Anterior cingulate cortex (tissue), 58 donors: ENCODE data around the gene GNAI1.

ENCODE experiments used
- DNase-seq, 58 donors: peaks; one replicate each; lab custom pipeline; 2025; lab: John Stamatoyannopoulos, UW

The GNAI1 gene

DNA sequence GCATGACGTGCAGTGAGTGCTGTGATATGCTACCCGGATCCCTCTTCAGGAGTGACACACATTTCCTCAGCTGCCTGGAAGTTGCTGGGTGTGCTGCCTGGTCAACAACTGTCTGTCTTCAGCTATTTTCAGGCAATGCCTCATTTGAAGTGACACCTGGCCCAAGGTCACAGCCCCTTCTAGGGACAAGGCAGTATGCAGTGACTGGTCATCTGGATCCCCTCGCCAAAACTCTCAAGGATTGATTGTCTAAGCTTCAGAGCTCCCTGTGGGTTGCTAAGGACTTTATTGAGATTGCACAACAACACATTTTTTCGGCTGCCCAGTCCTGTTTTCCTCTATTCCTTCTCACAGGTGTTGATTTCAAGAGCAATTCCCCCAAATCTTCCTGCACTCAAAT is 108.8 kb downstream of the GNAI1 start:
- no peak for DNase-seq

DNA sequence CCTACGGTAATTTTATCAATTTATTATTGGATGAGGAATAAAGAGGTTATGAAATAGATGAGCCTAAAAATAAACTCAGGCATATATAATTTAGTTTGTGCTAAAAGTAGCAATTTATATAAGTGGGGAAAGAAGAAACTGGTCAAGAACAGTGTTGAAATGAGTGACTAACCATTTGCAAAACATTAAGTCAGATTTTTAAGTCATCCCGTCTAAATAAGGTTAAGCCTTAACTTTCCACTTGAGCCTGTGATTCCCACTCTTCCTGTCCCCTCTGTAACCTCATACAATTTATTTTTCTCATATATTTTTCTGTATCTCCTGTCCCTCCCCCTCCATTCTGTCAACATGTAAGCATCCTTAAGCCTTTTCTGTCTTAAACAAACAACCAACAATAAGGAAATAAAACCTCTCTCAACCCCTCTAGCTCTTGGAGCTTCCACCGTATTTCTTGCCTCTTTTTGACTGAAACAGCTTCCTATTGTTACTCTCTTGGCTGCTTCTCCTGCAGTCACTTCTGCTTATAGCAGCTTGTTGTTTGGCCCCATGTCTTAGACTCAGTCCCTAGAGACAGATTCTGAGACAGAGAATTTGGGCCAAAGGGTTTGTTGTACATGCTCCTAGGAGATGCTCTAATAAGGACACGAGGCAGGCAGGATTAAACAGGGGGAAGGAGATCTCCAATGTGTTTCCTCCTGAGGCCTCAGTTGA is 109.7 kb downstream of the GNAI1 start:
- DNase-seq, result no peak

DNA sequence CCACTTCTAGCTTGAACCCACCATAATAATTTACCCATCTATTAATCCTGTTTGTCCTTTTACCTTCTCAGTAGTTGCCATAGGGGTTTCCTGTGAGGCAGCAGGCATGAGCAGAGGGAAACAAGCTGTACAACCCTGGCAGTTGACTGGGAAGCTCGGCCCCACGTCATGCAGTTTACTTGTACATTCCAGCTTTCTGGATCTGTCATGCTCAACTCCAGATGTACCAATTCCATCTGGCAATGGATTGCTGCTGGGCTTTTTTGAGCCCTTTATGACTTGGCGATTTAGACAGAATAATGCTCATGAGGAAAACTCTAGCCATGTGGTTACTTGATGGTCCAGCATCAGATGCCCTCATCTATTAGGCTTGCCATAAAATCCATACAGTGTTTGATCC is 112.5 kb downstream of the GNAI1 start:
- DNase-seq, result no peak

DNA sequence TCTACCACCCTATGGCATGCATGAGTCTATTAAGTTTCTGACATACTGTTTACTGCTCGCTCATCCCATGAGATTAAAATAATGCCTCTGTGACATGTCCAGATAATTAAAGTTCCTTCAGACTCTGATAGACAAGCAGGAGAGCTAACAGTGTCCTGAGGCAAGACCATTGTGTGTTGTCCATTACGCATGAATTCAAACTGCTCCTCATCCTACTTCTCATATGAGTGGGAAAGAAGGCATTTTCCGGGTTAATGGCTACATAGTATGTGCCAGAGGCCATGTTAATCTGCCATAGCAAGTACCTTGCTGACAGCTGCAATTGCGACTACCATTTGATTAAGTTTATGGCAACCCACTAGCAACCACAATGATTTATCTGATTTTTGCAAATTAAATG is 113.3 kb downstream of the GNAI1 start:
- no peak for DNase-seq

DNA sequence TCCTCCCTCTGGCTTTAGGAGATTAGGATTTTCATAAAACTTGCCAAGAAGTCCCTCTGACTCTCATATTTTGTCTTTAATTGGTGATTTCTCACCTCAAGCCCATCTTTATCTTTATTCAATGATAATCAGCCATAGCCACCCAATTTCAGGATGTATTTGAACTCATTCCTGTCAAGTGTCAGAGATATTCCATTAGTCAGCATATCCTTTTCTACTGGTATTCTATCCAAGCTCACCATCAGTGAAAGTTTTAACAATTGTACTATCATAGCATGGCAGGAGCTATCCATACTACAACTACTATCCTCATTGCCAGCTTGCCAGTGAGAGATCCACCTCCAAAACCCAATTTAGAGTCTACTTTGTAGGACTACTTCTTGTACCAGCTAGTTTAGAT is 114.6 kb downstream of the GNAI1 start:
- DNase-seq, result no peak

DNA sequence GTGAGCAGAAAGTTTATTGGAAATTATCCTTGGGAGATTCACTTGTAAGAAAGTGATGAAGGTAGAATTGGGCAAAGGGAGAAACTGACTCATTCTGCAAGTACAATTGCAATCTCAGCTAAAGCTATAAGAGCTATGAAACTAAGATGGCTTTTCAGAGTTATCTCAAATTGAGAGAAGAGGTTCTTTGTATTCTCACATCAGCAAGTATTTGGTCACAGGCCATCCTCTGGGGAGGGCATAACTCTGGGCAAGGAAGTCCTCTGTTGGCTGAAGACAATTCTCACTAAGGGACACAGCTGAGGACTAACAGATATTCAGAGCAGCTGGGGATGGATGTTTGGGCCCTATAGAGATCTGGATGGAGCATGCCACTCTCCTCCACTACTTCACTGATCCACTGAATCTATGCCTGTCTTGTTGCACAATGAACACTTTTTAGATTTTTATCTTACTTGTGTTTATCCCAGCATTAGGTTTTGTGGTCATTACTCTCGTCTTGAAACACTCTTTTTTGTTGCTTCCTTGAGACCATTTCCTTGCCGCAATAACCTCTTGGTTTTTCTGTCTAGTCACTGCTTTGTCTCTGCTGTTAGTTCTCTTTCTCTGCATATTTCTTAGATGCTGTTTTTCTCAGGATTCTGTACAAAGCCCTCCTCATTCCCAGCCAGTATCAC is 115.1 kb downstream of the GNAI1 start:
- peak in 3 of 58 donors; percentile 5 to 10 (median 7) for DNase-seq

DNA sequence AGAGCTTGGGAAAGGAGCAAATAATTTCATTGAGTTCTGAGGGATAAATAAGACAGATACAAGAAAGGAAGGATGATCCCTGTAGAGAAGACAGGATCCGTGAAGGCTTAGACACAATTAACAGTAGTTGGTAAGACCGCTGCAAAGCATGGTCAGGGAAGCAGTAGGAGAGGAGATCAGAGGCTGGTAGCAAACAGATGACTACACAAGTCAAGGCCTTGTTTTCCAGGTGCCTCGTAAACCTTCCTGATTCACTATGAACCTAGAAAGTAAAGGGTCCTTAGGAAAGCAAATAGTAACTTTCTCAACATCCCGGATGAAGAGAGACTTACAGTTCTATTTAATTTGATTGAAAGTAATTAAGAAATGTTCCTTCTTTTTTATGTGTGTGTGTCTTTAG is 118.6 kb downstream of the GNAI1 start:
- DNase-seq, result no peak

DNA sequence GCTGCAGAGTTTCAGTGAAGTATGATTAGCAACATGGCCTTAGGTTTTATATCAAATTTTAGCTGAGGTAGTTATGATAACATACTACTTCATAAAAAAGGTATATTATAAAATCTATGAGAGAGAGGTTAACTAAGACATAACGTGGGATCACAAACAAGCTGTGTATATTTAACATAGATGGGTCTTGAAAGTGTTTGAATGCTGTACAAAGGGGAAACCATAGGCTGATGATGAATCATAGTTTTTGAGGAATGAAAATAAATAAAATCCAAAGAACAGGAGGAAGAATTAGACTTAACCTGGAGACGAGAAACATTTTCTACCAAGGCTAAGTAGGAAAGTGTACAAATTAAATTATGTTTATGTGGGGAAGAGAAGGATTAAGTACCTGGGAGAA is 119.0 kb downstream of the GNAI1 start:
- DNase-seq, result no peak

DNA sequence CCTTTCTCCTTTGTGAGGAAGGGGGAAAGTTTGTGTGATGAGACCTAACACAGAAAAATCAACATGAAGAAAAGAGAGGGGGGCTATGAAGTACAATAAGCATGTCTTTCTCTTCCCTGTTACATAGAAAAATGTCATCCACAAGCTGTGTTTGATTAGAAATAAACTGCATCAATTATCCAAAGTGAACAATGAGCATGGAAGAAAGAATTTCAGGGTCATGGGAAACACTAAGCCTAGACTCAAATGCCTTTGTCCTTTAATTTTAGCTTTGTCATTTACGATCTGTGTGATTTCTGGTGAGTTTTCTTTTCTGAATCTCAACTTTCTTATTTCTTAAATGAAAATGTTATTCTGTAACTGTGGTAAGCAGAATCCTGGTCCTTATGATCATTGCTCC is 121.0 kb downstream of the GNAI1 start:
- DNase-seq, result no peak

DNA sequence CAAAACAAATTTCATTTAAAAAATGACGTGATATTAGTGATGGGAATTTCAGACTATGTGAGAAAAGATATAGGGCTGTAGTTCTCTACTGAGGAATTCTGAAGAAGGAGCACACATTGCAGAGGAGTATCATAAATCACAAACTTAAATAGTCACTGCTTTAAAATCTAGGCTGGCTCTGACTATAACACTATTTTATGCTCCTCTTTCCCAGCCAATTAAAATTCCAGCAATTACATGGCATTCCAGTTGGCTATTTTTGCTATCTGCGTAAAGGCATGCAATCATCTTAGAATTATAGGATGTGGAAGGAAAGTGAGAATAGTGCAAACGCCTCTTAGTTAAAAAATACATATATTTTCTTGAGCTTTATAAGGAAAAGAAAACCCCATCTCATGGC is 123.1 kb downstream of the GNAI1 start:
- no peak for DNase-seq

DNA sequence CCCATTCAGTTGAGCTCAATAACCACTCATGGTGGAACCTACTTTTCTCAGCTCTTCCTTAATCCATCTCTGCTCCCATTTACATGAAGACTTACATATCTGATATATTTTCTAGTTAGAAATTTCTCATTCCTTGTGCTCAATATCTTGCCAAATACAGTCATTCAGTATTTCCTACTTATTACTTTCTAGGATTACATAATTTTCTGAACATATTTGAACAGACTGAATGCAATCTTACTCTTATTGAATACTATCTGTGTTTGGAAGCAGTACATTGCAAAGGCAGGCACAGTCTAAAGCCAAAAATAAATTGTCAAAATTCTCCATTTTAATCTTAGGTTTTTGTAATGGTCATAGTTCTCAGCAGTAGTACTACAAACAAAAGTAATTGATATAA is 126.0 kb downstream of the GNAI1 start:
- DNase-seq, result no peak

DNA sequence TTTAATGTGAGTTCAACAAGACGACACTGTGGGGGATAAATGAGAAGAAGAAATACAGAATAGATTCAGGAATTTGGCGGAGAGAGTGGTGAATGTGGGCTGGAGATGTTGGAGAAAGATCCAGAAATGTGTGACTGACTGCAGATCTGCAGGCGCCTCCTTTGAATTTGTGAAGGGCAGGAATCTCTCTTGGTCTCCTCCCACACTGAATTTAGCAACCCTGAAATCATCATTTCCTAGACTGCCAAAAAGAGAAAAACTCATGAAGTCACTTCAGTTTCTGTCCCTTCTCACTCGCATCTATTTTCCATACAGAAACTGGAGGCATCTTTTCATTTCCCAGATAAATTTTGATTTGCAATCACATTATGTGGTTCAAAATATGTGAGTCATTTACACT is 128.7 kb downstream of the GNAI1 start:
- peak in 2 of 58 donors; percentile 1 to 3 for DNase-seq

DNA sequence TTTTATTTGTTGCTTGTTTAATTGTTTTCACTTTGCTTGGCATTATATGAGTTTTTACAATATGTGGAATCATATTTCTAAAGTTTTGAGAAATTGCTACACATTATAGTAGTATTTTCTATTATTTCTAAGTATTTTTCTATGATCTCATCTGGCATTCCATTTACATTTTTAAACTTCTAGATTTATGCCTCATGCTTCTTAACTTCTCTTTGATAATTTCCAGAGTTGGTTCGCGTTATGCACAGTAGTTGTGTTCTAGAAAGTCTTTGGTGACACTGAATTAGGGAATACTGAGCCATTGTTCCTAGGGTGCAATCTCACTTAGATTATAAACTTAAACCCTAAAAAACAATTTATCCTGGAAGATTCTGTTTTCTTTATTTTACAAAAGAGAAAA is 129.2 kb downstream of the GNAI1 start:
- no peak for DNase-seq

DNA sequence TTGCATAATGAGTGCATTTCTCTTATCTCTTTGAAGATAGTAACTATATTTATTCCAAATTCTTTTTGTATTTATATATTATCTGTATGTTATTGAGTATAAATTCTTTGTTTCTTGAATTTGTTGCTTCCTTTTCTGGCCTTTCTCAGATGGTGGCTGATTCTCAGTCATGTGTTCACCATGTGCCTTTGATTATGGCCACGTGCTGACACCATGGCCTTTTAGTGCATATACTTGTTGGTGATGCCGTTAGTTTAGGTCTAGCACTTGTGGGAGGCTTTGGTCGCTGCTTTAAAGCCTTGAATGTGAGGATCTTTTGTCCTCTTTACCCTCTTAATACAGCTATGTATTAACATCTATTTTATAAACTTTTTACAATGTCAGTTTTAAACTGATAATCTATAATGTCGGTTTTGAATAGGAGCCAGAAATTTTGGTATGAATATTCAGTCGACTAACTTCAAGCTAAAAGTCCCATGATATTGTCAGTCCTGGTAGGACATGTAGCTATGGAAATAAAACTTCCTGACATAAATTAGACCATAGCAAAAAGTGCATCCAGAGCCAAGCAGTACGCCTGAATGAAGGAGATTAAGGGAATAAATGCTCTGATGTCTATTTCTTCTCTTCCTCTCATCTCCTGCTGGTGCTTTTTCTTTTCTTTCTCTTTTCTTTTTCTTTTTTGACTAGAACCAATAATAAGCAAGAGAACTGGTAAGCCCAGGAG is 130.3 kb downstream of the GNAI1 start:
- no peak for DNase-seq

DNA sequence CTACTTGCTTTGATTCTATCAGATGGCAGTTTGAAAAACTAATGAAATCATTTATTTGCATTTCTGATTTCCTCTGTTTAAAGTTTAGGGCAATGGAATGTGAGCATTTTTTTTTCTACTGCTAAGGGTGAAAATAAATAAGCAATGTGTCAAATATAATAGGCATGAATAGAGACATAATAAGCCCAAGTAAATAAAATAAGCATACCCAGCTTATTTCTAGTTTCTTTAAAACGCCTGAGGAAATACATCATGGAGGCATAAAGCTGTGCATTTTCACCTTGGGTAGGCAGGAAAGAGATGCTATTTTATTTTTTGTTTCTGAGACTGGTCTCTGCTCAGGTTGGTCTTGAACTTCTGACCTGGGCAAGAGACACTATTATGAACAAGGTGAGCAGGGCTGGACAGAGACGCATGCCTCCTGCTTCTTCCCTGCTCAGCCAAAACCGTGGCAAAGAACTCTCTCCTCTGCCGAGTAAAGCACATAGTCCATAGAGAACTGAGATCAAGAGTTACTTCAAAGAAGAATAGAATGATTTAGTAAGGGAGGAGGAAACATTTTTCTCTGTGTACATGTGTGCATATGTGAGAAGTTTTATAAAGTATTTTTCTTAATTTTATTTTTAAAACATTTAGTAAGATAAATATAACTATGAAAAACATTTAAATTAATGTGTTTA is 138.1 kb downstream of the GNAI1 start:
- no peak for DNase-seq

DNA sequence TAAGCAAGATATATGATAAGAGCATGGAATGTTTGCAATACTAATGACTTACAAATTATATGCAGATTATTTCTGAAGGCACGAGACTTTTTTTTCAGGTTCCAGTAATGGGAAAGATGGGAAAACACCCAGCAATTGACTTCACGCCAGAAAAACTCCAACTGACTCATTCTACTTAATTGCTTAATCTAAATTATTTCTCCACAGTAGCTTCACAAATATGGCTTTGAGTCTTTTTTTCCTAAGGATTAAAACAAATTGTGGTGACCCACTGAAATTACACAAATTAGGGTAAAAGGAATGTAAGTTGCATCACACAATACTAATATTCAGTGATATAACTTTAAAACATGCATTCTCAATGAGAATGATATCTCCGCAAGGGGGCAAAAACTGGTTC is 138.7 kb downstream of the GNAI1 start:
- no peak for DNase-seq

DNA sequence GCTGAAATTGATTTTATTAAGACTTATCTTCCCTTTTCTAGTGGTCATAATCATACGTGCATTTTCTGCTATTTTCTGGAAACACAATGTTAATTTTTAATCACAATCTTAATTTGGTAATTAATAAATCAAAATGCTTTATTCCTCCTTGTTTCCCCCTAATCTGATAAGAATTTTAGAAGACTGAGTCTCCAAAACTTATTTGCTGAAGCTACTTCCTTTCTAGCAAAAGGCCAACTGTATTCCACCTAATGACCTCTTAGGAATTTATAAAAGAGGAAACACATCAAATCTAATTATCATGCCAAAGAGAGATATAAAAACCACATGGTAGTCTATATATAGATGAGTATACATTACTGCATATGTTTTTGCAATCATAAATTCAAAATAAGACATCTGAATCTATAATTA is 140.6 kb downstream of the GNAI1 start:
- DNase-seq, result no peak
